ENCODE data around the gene MTLN.
"Not testable (repeated sequence)": the region's sequence is repeated elsewhere in the genome, so short reads cannot be mapped to it uniquely, and the experiment has no call there.

The MTLN gene, protein sequence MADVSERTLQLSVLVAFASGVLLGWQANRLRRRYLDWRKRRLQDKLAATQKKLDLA

GRCh38 chr2:110211938-110212858 is at the start of gene MTLN:
TSS of gene MTLN (minus strand) at chr2:110212547. CDS start at chr2:110212525, 22 bp downstream.
- Histone ChIP-seq H2AFZ (ENCODE audit: low read depth, low read length) (peak within 1 kb of the TSS; percentile 98), H3K79me2 (ENCODE audit: insufficient read depth, low read length) (peaks cover 14% of the 10 kb centered on the region), H3K36me3 (ENCODE audit: insufficient read depth, low read length) (peaks cover 25% of the 10 kb centered on the region), H3K4me2 (ENCODE audit: insufficient read depth, low read length) (peak within 1 kb of the TSS; percentile 100), H4K20me1 (ENCODE audit: insufficient read depth, low read length) (no peaks in the 10 kb centered on the region), H3K4me3 (ENCODE audit: low read depth in 1 of 2, low read length in 2 of 2) (peak within 1 kb of the TSS; percentile 88 to 96), H3K4me1 (ENCODE audit: insufficient read depth, low read length) (peaks cover 24% of the 10 kb centered on the region), H3K27me3 (ENCODE audit: insufficient read depth, low read length, poor library complexity) (peaks cover 10% of the 10 kb centered on the region), H3K9me3 (ENCODE audit: insufficient read depth, low read length, severe bottlenecking) (peaks cover 10% of the 10 kb centered on the region), H3K9ac (ENCODE audit: low read depth, low read length) (peak within 1 kb of the TSS; percentile 90), H3K27ac (ENCODE audit: low read length) (peak within 1 kb of the TSS; percentile 85)
- TF ChIP-seq EZH2 (IDR thresholded peaks at IDR 0.05; ENCODE audit: borderline replicate concordance, low read depth, low read length, severe bottlenecking) (no peak), CTCF (IDR thresholded peaks at IDR 0.05; ENCODE audit: borderline replicate concordance, extremely low read depth, low read length, poor library complexity, severe bottlenecking) (no peak)
- DNase-seq = peak; percentile 78
- peak; percentile 91 for ATAC-seq (ENCODE audit: insufficient read depth, low read depth)

DNA sequence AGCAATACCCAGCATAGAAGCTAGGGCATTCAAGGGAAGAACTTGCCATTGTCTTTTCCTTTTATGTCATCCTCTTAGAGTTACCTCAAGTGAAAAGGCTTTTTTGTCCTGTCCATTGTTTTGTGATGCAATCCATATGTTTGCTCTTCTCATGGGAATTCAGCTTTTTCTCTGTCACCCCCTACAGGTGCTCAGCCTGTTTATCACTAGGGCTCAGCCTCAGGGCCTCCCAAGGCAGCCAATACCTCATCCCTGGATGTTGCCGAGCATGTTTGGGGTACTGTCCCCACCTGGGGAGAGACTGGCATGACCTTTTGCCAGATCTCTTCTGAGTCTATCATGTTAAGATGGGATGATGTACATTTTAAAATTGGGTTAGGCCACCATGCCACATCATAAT is 49.6 kb upstream of the MTLN start:
- H3K4me1 ChIP-seq (ENCODE audit: insufficient read depth, low read length) = not testable (repeated sequence)

GRCh38 chr2:110248081-110248795 is 35.9 kb upstream of the MTLN start:
- not testable (repeated sequence) for H3K79me2 ChIP-seq (ENCODE audit: insufficient read depth, low read length); H3K4me1 ChIP-seq (ENCODE audit: insufficient read depth, low read length); DNase-seq; ATAC-seq (ENCODE audit: insufficient read depth, low read depth); H3K9ac ChIP-seq (ENCODE audit: low read depth, low read length); H3K9me3 ChIP-seq (ENCODE audit: insufficient read depth, low read length, severe bottlenecking); H2AFZ ChIP-seq (ENCODE audit: low read depth, low read length); H3K36me3 ChIP-seq (ENCODE audit: insufficient read depth, low read length); H4K20me1 ChIP-seq (ENCODE audit: insufficient read depth, low read length); H3K4me3 ChIP-seq (ENCODE audit: low read depth in 1 of 2, low read length in 2 of 2); H3K27me3 ChIP-seq (ENCODE audit: insufficient read depth, low read length, poor library complexity); H3K4me2 ChIP-seq (ENCODE audit: insufficient read depth, low read length); H3K27ac ChIP-seq (ENCODE audit: low read length)

More for the DNA sequence above, 49.6 kb upstream of the MTLN start:
- not testable (repeated sequence) for H3K9me3 ChIP-seq (ENCODE audit: insufficient read depth, low read length, severe bottlenecking); ATAC-seq (ENCODE audit: insufficient read depth, low read depth); H3K9ac ChIP-seq (ENCODE audit: low read depth, low read length); H3K27me3 ChIP-seq (ENCODE audit: insufficient read depth, low read length, poor library complexity); H4K20me1 ChIP-seq (ENCODE audit: insufficient read depth, low read length); H3K79me2 ChIP-seq (ENCODE audit: insufficient read depth, low read length); H3K36me3 ChIP-seq (ENCODE audit: insufficient read depth, low read length); H3K27ac ChIP-seq (ENCODE audit: low read length); H3K4me2 ChIP-seq (ENCODE audit: insufficient read depth, low read length); H3K4me3 ChIP-seq (ENCODE audit: low read depth in 1 of 2, low read length in 2 of 2); H2AFZ ChIP-seq (ENCODE audit: low read depth, low read length); DNase-seq

DNA sequence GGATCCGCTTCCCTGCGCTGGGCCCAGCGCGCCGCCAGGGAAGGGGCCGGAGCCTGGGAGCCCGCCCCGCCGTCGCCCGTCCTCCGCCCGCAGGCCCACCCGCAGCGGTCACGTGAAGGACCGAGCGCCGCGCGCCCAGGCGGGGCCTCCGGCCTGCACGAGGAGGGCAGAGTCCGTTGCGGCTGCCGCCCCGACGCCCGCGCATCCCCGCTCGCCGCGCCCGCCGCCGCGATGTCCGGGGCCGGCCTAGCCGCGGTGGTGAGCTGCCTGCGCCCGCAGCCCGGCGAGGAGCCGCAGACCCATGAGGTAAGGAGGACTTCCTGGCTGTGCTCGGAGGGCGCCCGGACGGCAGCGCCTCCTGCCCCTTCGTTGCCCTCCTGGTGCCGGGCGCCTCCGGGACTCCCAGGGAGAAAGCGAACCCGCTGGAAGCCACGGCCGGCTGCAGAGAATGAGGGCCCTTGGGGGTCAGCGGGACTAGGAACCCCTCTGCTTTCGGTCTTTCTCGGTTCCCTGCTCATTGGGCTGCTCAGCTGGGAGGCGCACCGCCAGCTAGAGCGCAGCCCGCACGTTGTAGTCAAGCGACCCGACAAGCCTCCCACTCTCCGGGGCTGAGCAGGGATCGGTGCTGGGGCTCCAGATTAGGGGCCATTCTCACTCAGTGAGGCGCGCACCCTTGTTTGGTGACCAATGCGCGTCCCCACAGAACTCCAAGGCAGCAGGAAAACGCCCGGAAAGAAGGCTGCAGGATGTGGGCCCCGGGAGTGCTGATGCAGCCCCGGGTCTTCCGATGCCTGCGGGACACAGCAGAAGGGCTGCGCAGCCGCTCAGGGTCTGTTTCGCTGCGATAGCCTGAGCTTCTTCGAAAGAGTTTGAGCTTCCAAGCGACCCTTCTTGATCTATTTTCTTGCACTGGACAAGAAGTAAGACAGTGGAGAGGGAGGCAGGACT is 33.4 kb upstream of the MTLN start:
- not testable (repeated sequence) for H3K27ac ChIP-seq (ENCODE audit: low read length); H3K4me2 ChIP-seq (ENCODE audit: insufficient read depth, low read length); H3K27me3 ChIP-seq (ENCODE audit: insufficient read depth, low read length, poor library complexity); H3K36me3 ChIP-seq (ENCODE audit: insufficient read depth, low read length); H4K20me1 ChIP-seq (ENCODE audit: insufficient read depth, low read length); H2AFZ ChIP-seq (ENCODE audit: low read depth, low read length); H3K9ac ChIP-seq (ENCODE audit: low read depth, low read length); H3K4me3 ChIP-seq (ENCODE audit: low read depth in 1 of 2, low read length in 2 of 2); H3K4me1 ChIP-seq (ENCODE audit: insufficient read depth, low read length); H3K9me3 ChIP-seq (ENCODE audit: insufficient read depth, low read length, severe bottlenecking); H3K79me2 ChIP-seq (ENCODE audit: insufficient read depth, low read length); ATAC-seq (ENCODE audit: insufficient read depth, low read depth); DNase-seq

GRCh38 chr2:110243283-110243682 is 30.9 kb upstream of the MTLN start:
- not testable (repeated sequence) for H3K9ac ChIP-seq (ENCODE audit: low read depth, low read length); H3K36me3 ChIP-seq (ENCODE audit: insufficient read depth, low read length); H3K79me2 ChIP-seq (ENCODE audit: insufficient read depth, low read length); DNase-seq; H3K27me3 ChIP-seq (ENCODE audit: insufficient read depth, low read length, poor library complexity); H3K4me3 ChIP-seq (ENCODE audit: low read depth in 1 of 2, low read length in 2 of 2); H3K27ac ChIP-seq (ENCODE audit: low read length); H3K9me3 ChIP-seq (ENCODE audit: insufficient read depth, low read length, severe bottlenecking); H2AFZ ChIP-seq (ENCODE audit: low read depth, low read length); H3K4me1 ChIP-seq (ENCODE audit: insufficient read depth, low read length); H4K20me1 ChIP-seq (ENCODE audit: insufficient read depth, low read length); H3K4me2 ChIP-seq (ENCODE audit: insufficient read depth, low read length)
- peak; percentile 83 for ATAC-seq (ENCODE audit: insufficient read depth, low read depth)

DNA sequence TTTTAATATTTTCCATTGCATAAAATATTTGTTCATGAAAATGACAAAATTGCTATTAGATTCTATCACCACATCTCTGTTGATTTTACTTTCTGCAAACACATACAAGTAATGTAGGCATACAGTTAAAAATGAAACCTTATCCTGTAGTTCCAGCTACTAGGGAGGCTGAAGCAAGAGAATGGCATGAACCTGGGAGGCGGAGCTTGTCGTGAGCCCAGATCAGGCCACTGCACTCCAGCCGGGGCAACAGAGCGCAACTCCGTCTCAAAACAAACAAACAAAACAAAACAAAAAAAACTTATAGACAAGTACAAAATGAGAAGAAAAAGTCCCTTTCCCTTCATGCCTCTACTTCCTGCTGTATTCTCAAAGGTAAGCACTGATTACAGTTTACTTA is 22.2 kb upstream of the MTLN start:
- H4K20me1 ChIP-seq (ENCODE audit: insufficient read depth, low read length); H3K4me2 ChIP-seq (ENCODE audit: insufficient read depth, low read length); ATAC-seq (ENCODE audit: insufficient read depth, low read depth); H3K27me3 ChIP-seq (ENCODE audit: insufficient read depth, low read length, poor library complexity); H3K4me3 ChIP-seq (ENCODE audit: low read depth in 1 of 2, low read length in 2 of 2); H3K79me2 ChIP-seq (ENCODE audit: insufficient read depth, low read length); DNase-seq; H3K4me1 ChIP-seq (ENCODE audit: insufficient read depth, low read length); H3K36me3 ChIP-seq (ENCODE audit: insufficient read depth, low read length); H2AFZ ChIP-seq (ENCODE audit: low read depth, low read length); H3K9ac ChIP-seq (ENCODE audit: low read depth, low read length); H3K27ac ChIP-seq (ENCODE audit: low read length); H3K9me3 ChIP-seq (ENCODE audit: insufficient read depth, low read length, severe bottlenecking): not testable (repeated sequence)
